NCI-H446 (cell line): ENCODE measurements around the gene FTSJ1.
"Not testable (repeated sequence)": the region's sequence is repeated elsewhere in the genome, so short reads cannot be mapped to it uniquely, and the experiment has no call there.

Source experiments
- DNase-seq, 2 experiments: peaks; one replicate each; lab custom pipeline; 2025; lab: John Stamatoyannopoulos, UW

FTSJ1 gene, protein sequence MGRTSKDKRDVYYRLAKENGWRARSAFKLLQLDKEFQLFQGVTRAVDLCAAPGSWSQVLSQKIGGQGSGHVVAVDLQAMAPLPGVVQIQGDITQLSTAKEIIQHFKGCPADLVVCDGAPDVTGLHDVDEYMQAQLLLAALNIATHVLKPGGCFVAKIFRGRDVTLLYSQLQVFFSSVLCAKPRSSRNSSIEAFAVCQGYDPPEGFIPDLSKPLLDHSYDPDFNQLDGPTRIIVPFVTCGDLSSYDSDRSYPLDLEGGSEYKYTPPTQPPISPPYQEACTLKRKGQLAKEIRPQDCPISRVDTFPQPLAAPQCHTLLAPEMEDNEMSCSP

DNA sequence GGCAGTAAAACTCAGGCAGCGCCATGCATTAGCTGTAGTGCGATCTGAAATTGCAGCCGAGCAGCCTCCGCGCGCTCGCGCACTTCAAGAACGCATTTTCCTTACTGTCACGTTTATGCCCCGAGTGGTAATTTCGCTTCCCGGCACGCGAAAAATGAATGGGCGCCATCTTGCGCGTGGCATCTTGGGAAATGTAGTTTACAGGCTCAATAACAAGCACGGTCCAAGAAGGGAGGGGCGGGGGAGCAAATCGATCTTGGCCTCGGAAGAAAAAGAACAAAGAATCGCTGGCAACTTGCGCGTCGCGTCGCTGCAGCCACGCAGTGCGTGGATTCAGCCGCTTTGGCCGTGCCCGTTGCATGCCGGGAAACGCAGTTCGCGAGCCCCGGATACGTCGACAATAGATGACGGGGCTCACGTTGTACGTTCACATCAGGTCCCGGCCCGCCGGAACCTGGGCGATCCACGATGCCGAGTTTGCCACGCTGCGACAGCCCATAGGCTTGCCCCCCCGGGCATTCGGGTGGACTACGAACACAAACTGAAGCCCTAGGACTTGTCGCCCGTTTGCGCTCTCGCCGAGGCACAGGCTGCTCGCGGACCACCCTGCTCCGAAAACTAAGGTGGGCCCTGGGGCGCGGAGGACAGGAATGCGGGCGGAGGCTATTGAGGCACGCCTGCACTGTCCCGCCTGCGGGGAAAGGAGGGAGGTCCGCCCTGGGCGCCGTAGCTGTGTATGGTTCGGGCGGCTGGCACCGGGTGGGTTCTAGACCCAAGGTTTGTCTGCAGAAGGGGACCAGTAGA is at the start of gene FTSJ1:
Gene FTSJ1, plus strand, starts transcription at position 426 of the 804 bp plus-strand sequence. CDS start 1,849 bp downstream, outside the sequence.
- DNase-seq = peak; percentile 78 to 90

DNA sequence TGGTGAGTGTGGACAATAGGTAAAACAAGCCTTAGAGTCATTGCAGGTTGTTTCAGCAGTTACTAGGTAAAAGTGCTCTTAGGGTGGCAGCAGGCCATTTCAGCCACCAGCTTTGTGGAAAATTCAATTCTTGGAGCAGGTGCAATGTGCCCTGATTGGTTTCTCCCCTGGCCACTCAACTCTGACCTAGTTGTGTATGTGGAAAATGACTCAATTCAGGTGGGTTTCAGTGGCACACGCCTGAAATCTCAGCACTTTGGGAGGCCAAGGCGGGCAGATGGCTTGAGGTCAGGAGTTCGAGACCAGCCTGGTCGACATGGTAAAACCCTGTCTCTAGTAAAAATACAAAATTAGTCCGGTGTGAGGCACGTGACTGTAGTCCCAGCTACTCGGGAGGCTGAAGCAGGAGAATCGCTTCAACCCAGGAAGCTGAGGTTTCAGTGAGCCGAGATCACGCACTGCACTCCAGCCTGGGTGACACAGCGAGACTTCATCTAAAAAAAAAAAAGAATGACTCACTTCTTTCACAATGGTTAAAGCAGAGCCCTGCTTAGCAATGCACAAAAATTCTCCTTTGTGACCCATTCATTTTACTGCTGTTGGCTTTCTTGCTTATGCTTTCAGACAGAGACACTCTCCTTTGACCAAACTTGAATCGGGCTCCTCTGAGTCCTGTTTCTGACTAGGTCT is 48.8 kb upstream of the FTSJ1 start:
- not testable (repeated sequence) for DNase-seq

DNA sequence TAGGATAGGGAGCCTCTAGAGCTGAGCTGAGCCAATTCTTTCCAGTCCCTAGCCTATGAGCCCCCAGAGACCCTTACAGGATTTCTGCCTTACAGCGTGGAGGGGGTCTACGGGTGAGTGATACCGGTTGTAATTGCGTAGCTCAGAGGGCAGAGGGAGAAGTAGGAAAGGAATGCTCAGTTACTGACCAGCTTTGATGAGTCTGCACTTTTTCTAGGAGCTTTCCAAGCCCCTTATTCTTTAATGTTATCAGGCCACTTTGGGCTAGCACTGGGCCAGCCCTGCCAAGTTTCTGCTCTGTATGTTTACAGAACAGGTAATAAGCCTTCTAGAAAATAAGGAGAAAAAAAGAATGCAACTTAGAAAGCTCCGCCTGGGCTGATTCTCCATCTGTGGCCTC is 46.4 kb upstream of the FTSJ1 start:
- DNase-seq = not testable (repeated sequence)

DNA sequence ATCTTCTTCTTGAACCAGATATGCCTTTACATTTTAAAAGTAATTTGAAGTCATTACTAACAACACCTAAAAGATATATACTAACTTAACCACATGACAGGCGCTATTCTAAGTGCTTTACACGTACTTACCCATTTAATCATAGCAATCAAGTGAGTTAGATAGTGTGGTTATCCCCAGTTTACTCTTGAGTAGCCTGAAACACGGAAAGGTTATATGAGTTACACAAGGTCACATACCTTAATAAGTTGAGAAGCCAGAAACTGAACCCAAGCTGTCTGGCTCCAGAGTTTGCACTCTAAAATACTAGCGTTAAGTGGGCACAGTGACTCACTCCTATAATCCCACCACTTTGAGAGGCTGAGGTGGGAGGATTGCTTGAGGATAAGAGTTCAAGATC is 45.8 kb upstream of the FTSJ1 start:
- not testable (repeated sequence) for DNase-seq

DNA sequence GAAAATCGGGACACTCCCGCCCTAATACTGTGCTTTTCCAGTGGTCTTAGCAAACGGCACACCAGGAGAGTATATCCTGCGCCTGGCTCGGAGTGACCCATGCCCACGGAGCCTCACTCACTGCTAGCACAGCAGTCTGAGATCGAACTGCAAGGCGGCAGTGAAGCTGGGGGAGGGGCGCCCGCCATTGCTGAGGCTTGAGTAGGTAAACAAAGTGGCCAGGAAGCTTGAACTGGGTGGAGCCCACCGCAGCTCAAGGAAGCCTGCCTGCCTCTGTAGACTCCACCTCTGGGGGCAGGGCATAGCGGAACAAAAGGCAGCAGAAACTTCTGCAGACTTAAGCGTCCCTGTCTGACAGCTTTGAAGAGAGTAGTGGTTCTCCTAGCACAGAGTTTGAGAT is 42.3 kb upstream of the FTSJ1 start:
- DNase-seq = not testable (repeated sequence)

DNA sequence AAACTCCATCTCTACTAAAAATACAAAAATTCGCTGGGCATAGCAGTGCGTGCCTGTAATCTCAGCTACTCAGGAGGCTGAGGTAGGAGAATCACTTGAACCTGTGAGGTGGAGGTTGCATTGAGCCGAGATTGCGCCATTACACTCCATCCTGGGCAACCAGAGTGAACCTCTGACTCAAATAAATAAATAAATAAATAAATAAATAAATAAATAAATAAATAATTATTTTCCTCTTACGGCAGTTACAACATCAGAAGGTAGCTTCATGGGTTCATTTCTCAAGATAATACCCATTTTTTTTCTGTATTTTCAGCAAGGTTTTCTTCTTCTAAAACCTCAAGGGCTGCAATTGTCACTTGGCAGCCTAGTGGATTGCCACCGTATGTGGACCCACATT is 28.8 kb upstream of the FTSJ1 start:
- DNase-seq = not testable (repeated sequence)

DNA sequence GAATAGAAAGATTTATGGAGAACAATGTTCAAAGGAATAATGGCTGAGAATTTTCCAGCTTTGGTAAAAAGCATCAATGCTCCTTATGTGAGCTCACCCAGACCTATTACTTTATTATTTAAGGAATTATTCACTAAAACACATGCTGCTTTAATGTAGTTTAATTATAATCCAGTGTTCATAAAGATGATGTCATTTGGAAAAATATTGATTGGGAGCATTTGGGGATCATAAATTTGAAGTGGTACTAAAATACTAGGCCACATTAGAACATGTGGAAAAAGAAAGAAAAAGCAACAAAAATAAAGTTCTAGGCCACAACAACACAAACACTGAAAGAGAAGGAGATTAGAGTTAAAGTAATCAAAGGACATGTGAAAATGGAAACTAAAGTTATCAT is 25.9 kb upstream of the FTSJ1 start:
- no peak for DNase-seq

DNA sequence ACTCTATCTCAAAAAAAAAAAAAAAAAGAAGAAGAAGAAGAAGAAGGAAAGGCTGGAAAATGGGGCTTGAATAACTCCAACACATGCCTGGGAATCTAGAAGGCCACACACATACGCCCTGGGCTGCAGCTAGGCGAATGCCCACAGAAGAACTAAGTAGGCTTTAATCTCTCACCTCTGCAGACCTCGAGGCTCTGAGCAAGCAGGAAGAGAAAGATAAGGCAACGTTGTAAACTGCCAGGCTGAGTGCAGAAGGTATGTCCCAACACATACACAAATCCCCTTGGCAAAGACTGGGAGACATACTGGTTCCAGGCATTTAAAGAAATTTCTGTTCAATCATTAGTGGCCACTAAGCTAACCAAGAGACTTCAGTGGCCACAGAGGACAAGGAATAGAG is 24.3 kb upstream of the FTSJ1 start:
- DNase-seq = no peak

DNA sequence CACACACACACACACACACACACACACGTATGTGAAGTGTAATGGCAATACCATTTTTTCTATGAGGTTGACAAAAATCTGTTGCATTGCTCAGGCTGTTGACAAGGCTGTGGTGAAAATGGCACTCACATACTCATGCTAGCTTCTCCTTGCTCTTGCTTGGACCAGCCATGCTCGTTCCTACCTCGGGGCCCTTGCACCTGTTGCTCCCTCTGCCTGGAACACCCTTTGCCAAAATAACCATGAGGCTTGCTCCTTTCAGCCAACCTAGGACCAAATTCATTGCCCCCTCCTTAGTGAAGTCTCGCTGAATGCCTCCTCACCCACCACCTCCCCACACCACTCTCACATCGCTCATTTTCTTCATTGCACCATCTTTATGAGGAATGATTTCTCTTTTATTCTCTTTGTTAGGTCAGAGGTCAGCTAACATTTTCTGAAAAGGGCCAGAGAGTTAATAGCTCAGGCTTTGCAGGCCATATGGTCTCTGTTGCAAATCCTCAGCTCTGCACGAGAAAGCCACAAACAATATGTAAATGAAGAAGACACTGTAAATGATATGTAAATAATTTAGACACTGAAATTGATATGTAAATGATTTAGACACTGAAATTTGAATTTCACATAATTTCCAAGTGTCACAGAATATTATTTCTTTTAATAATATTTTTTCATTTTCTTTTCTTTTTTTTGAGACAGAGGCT is 19.2 kb upstream of the FTSJ1 start:
- DNase-seq = no peak

DNA sequence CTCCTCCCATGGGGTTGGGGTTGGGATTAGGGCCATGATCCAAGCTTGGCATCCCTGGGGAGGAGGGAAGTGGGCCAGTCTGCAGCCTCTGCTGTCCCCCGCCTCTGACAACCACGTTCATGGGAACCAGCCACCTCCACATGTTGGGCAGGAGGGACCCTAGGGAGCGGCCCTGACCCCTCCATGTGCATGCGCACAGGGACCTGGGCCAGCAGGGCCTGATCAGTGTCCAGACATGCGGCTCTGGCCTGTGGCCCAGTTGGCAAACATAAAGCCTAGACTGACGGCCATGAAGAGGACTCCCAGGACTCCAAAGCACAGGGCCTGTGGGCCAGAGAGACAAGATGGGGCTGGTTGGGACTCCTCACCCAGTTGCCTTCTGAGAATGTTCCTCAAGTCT is 17.3 kb upstream of the FTSJ1 start:
- DNase-seq = no peak

DNA sequence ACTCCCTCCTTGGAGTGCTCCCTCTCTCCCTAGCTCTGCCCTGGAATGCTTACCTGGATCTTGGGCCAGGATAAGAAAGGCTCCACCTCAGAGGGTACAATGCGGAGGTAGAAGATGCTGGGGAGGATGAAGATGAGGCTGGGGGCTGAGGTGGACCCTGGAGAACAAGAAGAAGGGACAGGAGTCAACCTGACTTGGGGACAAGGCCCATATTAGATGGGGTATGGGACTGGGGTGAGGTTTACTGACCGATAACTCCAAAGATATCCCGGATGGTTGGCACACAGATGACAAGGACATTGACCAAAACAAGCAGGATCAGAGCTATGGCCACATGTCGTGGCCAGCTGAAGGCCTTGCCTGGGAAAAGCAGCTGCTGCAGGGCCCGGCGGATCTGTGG is 16.5 kb upstream of the FTSJ1 start:
- no peak for DNase-seq

DNA sequence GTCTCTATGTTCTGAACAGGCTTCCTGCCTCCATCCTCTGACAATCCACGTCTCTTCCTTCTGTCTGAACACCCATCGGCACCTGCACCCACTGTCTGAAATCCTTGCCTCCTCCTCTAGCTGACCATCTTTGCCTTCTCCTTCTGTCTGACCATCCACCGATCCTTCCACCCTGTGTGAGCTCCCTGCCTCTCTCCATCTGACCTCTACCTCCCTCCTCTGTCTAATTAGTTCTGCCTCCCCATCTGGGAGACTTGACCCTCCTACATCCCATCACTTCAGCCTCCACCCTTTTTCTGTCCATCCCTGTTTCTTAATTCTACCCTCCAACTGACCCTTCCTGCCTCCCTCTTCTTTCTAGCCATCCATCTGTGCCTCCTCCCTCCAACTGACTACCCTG is 16.0 kb upstream of the FTSJ1 start:
- DNase-seq = no peak

DNA sequence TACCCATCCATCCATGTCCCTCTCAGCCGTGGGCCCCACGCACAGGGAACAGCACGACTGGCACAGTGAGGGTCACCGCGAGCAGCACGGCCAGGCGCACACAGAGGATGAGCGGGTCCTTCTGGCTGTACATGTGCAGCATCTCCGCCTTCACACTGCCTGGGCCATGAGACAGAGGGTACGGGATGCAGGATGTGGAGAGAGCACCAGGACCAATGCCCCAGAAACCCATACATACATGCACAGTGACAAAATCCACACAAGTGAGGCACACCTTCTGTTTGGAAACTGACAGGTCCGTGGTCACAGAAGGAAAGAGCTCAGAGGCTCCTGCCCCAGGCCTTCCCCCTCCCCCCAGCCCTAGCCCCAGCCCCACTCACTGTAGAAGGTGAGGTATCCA is 15.4 kb upstream of the FTSJ1 start:
- DNase-seq = no peak

DNA sequence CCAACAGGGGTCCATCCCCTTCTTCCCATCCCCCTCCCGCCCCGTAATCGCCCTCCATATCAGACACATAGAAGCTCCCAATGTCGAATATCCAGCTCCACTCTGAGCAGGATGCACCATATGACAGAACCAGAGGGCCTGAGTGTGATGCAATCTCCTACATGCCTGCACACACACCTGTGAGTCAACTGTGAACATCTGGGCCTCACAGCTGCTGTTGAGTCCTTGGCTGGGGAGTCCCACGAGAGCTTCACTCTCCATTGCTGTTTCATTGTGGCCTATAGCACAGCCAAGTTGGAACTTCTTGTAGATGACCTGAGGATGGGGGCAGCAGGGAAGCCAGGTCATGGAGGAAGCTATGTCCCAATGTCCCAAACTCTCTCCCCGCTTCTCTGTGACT is 14.2 kb upstream of the FTSJ1 start:
- no peak for DNase-seq

DNA sequence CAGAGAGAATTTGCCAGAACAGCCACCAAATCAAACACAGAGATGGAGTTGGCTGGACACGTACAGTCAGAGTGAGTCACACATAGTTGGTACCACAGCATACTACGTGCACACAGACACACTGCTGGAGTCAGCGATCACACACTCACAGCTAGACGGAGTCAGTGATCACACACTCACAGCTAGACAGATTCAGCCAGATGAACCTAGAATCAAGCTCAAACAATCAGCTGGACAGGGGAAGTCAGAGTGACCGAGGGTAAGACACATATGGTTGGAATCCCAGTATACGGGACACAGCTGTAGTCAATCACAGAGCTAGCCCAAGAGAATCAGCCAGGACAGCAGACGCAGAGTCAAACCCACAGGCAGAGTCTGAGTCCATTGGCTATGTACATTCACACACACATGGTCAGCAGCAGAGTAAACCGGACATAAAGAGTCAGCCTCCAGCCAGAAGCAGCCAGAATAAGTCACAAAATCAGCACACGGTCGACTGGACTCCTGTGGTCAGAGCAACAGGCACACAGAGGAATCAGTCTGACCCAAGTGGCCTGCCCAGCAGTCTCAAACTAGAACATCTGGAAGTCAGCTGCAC is 10.6 kb upstream of the FTSJ1 start:
- no peak for DNase-seq

DNA sequence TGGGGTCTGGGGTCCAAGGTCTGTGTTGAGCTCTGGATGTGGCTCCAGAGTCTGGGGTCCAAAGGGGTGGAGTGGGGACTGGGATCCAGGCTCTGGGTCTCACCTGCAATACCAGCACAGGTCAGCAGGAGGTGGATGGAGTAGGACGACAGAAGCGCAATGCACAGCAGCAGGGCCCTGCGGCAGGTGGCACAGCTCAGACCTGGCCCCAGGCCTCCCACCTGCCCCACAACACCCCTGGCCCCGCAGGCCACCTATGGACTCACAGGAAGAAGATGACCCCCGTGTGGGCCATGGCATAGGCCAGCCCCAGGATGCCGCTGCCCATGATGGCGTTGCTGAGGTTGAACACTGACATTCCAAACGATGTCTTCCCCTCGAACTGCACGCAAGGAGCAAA is 9.3 kb upstream of the FTSJ1 start:
- no peak for DNase-seq

DNA sequence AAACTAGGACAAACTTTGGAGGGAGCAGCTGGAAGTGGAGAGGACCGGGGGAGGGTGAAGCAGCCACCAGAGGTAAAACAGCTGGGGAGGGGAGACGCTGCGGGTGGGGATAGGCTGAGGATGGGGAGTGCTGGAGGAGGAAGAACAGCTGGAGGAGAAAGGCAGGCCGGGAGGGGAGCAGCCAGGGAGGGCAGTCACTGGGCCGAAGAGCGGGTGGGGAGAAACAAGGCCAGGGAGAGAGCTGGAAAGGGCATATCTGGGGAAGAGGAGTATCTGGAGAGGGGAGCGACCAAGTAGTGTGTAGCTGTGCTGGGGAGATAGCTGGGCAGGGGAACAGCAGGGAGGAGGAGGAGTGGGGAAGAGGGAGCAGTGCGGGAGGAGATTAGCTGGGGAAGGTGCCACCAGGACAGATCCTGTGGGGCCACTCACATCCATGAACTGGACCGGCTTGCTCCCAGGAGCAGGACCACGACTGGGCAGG is 8.7 kb upstream of the FTSJ1 start:
- no peak for DNase-seq

DNA sequence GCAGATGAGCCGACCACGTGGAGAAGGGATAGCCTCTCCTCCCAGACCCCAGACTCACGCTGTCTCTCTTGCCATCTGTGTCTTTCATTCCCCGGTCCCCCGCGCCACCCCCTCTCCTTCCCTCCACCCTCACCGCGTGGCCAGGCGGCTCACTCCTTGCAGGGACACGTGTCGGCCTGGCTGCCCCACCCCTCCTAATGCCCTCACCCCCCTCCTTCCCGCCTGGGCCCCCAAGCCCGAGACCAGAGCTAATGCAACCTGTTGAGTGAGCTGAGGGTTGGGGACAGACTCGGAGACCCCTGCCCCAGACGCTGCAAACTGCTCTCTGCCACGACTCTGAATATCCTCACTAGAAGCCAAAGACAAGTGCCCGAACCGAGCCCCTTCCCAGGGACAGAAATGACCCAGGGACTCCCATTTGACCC is 7.7 kb upstream of the FTSJ1 start:
- no peak for DNase-seq

DNA sequence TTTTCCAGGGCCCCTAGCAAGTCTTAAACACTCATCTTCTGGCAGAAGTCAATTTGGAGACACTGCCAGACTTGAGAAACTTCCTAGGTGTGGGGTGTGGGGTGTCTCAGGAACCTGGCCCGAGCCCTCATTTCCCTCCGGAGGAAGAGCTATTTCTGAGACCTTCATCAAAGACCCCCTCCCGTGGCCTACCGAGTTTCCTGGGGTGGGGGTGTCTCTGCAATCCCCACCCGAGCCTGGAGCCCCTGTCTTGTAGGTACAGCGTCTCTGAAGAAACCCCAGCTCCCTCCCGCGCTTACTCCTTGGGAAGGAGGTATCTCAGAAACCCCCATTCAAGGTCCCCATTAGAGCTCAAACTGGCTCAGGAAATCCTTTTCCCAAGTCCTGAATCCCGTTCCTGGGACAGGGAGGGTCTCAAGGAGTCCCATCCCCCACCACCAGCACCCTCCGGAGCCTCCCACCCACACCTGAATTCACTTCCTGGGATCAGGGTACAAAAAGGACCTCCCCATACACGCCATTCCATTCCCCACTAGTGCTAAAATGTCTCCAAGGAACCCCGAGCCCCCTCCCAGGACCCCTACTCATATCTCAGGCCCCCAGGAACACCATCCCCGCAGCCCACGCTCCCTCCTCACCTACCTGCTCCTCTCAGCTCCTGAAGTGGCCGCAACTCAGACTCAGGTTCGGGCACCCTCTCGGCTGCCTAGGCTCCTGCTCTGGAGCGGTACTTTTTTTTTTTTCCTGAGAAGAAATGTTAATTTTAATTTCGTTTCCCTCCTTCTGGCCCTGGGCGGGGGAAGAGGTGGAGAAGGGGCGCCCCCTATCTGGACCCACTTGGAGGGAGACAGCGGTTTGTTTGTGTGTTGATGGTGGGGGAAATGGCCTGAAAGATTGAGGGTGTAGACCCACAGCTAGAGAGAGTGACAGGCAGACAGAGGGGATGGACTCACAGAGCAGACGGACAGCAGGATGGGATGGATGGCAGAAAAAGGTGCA is 7.0 kb upstream of the FTSJ1 start:
- DNase-seq = no peak

DNA sequence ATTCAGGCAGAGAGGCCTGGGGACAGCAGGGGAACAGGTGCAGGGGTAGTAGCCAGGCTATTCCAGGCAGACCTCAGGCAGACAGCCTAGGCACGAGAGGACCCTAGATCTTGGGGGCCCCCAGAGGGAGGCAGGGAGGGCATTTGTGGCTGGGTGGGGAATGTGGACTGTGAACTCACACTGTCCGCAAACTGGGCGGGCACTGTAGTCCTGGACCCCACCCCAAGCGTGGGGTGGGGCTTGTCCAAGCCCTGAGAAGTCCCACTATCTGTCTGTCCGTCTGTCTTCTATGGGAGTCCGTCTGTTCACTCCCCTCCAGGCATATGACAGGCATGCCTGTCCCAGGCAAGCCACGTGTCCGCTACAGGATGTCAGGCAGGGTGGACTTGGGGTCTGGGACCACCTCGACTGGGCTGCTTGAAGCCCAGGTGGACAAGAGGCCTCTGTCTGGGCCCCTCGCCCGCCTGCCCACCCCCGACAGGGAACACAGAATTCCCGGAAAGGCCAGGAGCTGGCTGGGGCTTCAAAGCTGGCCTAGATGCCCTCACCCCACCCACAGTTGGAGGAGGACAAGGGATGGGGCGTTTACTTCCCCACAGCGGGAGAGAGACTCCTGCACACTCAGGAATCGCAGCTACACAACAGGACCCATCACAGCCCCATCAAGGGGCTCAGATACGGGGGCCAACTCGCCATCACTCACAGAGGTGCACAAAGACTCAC is 5.7 kb upstream of the FTSJ1 start, which contains the start of gene SLC38A5:
Gene SLC38A5, minus strand, starts transcription at position 151 of the 723 bp plus-strand sequence. CDS start 2,336 bp downstream, outside the sequence.
- no peak for DNase-seq
